GM23338 (cell line): ENCODE data around the gene NLRC5. TPM values are rescaled to one million over a fixed set of nuclear protein-coding genes. Genes with fewer than 3 reads are reported as not detected.

Experiments used
- ATAC-seq: fragments of 200-7000 bp; cut with Tn5 transposase; 3 replicates; pipeline ENCODE4 v1.9.1; 2020
- DNase-seq: peaks from one replicate; pipeline ENCODE4 v3.0.0-alpha.2; 2015; ENCODE audit warnings: low spot score
- H2AFZ ChIP-seq: fragments of 200-600 bp; sonication (generic); 2 replicates; pipeline ENCODE4 v1.8.0; 2016; ENCODE audit warnings: antibody characterized with exemption, mild to moderate bottlenecking, moderate library complexity
- H3F3A ChIP-seq: fragments of 200-600 bp; sonication (generic); replicated peaks from 2 replicates; pipeline ENCODE4 v1.8.0; 2017; ENCODE audit warnings: antibody characterized with exemption, mixed run types, low read depth
- H3K27ac ChIP-seq: fragments of 200-600 bp; sonication (generic); 2 replicates; pipeline ENCODE4 v1.6.1; 2016; ENCODE audit warnings: low read depth
- H3K27me3 ChIP-seq: fragments of 200-600 bp; sonication (generic); 2 replicates; pipeline ENCODE4 v1.8.0; 2016; ENCODE audit warnings: mild to moderate bottlenecking, mixed run types, moderate library complexity; ENCODE audit not compliant: insufficient read depth
- H3K36me3 ChIP-seq: fragments of 200-600 bp; sonication (generic); 2 replicates; pipeline ENCODE4 v1.8.0; 2016; ENCODE audit warnings: mild to moderate bottlenecking; ENCODE audit not compliant: insufficient read depth
- H3K4me1 ChIP-seq: fragments of 200-600 bp; sonication (generic); 2 replicates; pipeline ENCODE4 v1.8.0; 2016; ENCODE audit warnings: mild to moderate bottlenecking, moderate library complexity; ENCODE audit not compliant: insufficient read depth
- H3K4me2 ChIP-seq: fragments of 200-600 bp; sonication (generic); 2 replicates; pipeline ENCODE4 v1.7.1; 2017; ENCODE audit warnings: mixed run types
- H3K4me3 ChIP-seq: fragments of 200-600 bp; sonication (generic); 2 replicates; pipeline ENCODE4 v1.6.1; 2016; ENCODE audit warnings: mixed run types
- H3K79me2 ChIP-seq: fragments of 200-600 bp; sonication (generic); replicated peaks from 2 replicates; pipeline ENCODE4 v1.8.0; 2017; ENCODE audit warnings: mild to moderate bottlenecking; ENCODE audit not compliant: insufficient read depth
- H3K9me2 ChIP-seq: fragments of 200-600 bp; sonication (generic); 2 replicates; pipeline ENCODE4 v1.8.0; 2017; ENCODE audit not compliant: insufficient read depth
- H4K20me1 ChIP-seq: fragments of 200-600 bp; sonication (generic); replicated peaks from 2 replicates; pipeline ENCODE4 v1.8.0; 2017; ENCODE audit warnings: mild to moderate bottlenecking; ENCODE audit not compliant: insufficient read depth
- H3K27ac Mint-ChIP-seq: 2 replicates; pipeline ENCODE4 v1.8.0; 2020; ENCODE audit warnings: inconsistent platforms, mild to moderate bottlenecking, moderate library complexity, mixed read lengths
- H3K27me3 Mint-ChIP-seq: 3 replicates; pipeline ENCODE4 v1.8.0; 2022; ENCODE audit warnings: low read depth, mild to moderate bottlenecking, moderate library complexity, mixed read lengths, inconsistent platforms; ENCODE audit not compliant: insufficient read depth, poor library complexity
- H3K36me3 Mint-ChIP-seq: 3 replicates; pipeline ENCODE4 v1.8.0; 2021; ENCODE audit warnings: low read depth, mild to moderate bottlenecking, inconsistent platforms, moderate library complexity, mixed read lengths
- H3K4me1 Mint-ChIP-seq: 3 replicates; pipeline ENCODE4 v1.8.0; 2020; ENCODE audit warnings: mild to moderate bottlenecking, inconsistent platforms, mixed read lengths
- H3K4me3 Mint-ChIP-seq: 3 replicates; pipeline ENCODE4 v1.8.0; 2021; ENCODE audit warnings: moderate library complexity, mild to moderate bottlenecking, inconsistent platforms, mixed read lengths
- H3K9me3 Mint-ChIP-seq: 3 replicates; pipeline ENCODE4 v1.8.0; 2020; ENCODE audit warnings: moderate library complexity, mild to moderate bottlenecking, inconsistent platforms, mixed read lengths
- CREB1 ChIP-seq: fragments of 250-450 bp; sonication (Bioruptor Pico); IDR thresholded peaks from 2 replicates; pipeline ENCODE4 v1.5.0; 2020; ENCODE audit warnings: low read depth, mild to moderate bottlenecking, moderate library complexity
- EZH2 ChIP-seq: fragments of 200-600 bp; sonication (generic); IDR thresholded peaks from one replicate; pipeline ENCODE4 v1.8.0; 2017; ENCODE audit warnings: antibody characterized with exemption, mild to moderate bottlenecking, low read depth; ENCODE audit not compliant: unreplicated experiment
- EZH2phosphoT487 ChIP-seq: fragments of 200-600 bp; sonication (generic); IDR thresholded peaks from one replicate; pipeline ENCODE4 v1.8.1; 2018; ENCODE audit warnings: antibody characterized with exemption; ENCODE audit not compliant: unreplicated experiment
- JUNB ChIP-seq: IDR thresholded peaks from one replicate; pipeline ENCODE4 v1.6.1; 2016; ENCODE audit warnings: antibody characterized with exemption; ENCODE audit not compliant: unreplicated experiment
- NANOG ChIP-seq: IDR thresholded peaks from 2 replicates; pipeline ENCODE4 v1.6.1; 2016; ENCODE audit warnings: antibody characterized with exemption, borderline replicate concordance
- POLR2AphosphoS5 ChIP-seq: IDR thresholded peaks from 2 replicates; pipeline ENCODE4 v1.6.1; 2016; ENCODE audit warnings: antibody characterized with exemption, low read depth
- ZNF114 ChIP-seq: fragments of 250-450 bp; sonication (Bioruptor Pico); IDR thresholded peaks from 2 replicates; pipeline ENCODE4 v1.5.0; 2020; ENCODE audit warnings: mild to moderate bottlenecking, moderate library complexity
- ZNF331 ChIP-seq: fragments of 250-450 bp; sonication (Bioruptor Pico); IDR thresholded peaks from 2 replicates; pipeline ENCODE4 v1.5.0; 2020; ENCODE audit warnings: low read depth, mild to moderate bottlenecking, moderate library complexity
- polyA plus RNA-seq: library from polyadenylated mRNA; unstranded; fragments of >200 nt; fragmentation: Nextera tagmentation; extraction: Ambion mirVana; gene quantifications from 2 replicates; pipeline ENCODE4 v1.2.1, GENCODE V29; 2016
- total RNA-seq: library from RNA; depleted of rRNA; stranded (reverse); fragments of >200 nt; shearing (Covaris generic); gene quantifications from 2 replicates; pipeline ENCODE4 v1.2.3, GENCODE V29; 2014
- TF ChIP-seq, protein P1 (sequence below): IDR thresholded peaks from 2 replicates; pipeline ENCODE4 v1.6.1; 2016; ENCODE audit warnings: antibody characterized with exemption

Gene NLRC5
- total and polyA plus RNA-seq, 2 experiments from 2014 or later: 2.3 to 3.9 TPM

DNA sequence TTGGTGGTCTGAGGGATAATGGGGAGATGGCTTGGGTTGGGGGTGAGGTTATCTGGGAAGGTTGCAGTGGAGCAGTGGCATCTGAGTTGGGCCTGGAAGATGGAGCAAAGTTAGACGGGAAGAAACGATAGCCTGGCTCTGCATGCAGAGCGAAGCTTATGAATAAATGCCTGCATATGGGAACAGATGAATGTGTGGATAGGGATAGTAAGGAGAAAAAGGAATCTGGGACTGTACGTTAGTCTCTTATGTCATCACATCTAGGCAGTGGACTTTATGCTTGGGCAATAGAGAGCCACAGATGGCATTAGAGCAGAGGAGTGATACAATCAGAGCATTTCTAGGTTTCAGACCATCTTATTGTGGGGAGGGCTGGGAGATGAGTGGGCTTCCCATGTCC, 136.0 kb downstream of the NLRC5 start:
- Mint-ChIP-seq H3K4me3 (no peak overlapping the region), H3K4me1 (no peaks in the 10 kb centered on the region; the same call in 2 of the 3 replicates), H3K27me3 (peaks cover 12% of the 10 kb centered on the region), H3K9me3 (no peaks in the 10 kb centered on the region), H3K36me3 (no peaks in the 10 kb centered on the region; the same call in 2 of the 3 replicates), H3K27ac (no peak overlapping the region)
- Histone ChIP-seq H3F3A (no peaks in the 10 kb centered on the region), H3K4me1 (no peaks in the 10 kb centered on the region), H3K36me3 (no peaks in the 10 kb centered on the region), H3K79me2 (no peaks in the 10 kb centered on the region), H3K27ac (no peak overlapping the region), H2AFZ (no peak overlapping the region), H4K20me1 (no peaks in the 10 kb centered on the region), H3K27me3 (no peaks in the 10 kb centered on the region), H3K4me2 (no peak overlapping the region), H3K9me2 (no peaks in the 10 kb centered on the region), H3K4me3 (no peak overlapping the region)
- TF ChIP-seq, protein P1, sequence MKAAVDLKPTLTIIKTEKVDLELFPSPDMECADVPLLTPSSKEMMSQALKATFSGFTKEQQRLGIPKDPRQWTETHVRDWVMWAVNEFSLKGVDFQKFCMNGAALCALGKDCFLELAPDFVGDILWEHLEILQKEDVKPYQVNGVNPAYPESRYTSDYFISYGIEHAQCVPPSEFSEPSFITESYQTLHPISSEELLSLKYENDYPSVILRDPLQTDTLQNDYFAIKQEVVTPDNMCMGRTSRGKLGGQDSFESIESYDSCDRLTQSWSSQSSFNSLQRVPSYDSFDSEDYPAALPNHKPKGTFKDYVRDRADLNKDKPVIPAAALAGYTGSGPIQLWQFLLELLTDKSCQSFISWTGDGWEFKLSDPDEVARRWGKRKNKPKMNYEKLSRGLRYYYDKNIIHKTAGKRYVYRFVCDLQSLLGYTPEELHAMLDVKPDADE: no peak
- no peak for TF ChIP-seq ZNF331 (CRISPR knock-in tag)
- TF ChIP-seq EZH2: no peak
- no peak for TF ChIP-seq POLR2AphosphoS5
- DNase-seq (no peak), ATAC-seq (no peak)

DNA sequence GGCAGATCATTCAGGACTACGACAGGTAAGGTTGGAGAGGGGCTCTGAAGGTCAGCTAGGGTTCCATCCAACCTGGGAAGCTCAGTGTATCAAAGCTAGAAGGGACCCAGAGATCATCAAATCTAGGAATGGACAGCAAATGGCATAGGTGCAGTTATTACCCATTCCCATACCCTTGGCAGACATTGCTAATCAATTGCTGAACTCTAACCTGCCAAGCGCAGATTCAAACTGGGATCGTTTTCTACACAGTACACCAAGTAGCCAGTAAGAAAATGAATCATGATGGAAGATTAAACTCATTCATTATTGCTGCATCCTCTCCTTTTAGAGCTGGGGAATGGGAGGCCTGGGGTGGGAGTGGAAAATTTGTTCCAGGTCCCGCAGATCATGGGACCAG, 136.6 kb downstream of the NLRC5 start:
- no peak overlapping the region for H3K27ac Mint-ChIP-seq
- peaks cover 17% of the 10 kb centered on the region for H3K27me3 Mint-ChIP-seq
- Histone ChIP-seq H3K79me2 (no peaks in the 10 kb centered on the region), H3K4me1 (no peaks in the 10 kb centered on the region), H3K4me2 (no peak overlapping the region), H3K9me2 (no peaks in the 10 kb centered on the region), H3F3A (no peaks in the 10 kb centered on the region), H3K27ac (no peak overlapping the region), H3K4me3 (no peak overlapping the region), H2AFZ (no peak overlapping the region), H3K27me3 (no peaks in the 10 kb centered on the region), H4K20me1 (no peaks in the 10 kb centered on the region), H3K36me3 (no peaks in the 10 kb centered on the region)
- DNase-seq (no peak), ATAC-seq (no peak)
- no peak overlapping the region for H3K4me3 Mint-ChIP-seq
- no peaks in the 10 kb centered on the region for H3K9me3 Mint-ChIP-seq
- no peaks in the 10 kb centered on the region; the same call in 2 of the 3 replicates for H3K4me1 Mint-ChIP-seq
- H3K36me3 Mint-ChIP-seq: no peaks in the 10 kb centered on the region; the same call in 2 of the 3 replicates
- TF ChIP-seq, protein P1: no peak
- TF ChIP-seq CREB1 (CRISPR knock-in tag): no peak
- TF ChIP-seq ZNF114 (CRISPR knock-in tag): no peak

DNA sequence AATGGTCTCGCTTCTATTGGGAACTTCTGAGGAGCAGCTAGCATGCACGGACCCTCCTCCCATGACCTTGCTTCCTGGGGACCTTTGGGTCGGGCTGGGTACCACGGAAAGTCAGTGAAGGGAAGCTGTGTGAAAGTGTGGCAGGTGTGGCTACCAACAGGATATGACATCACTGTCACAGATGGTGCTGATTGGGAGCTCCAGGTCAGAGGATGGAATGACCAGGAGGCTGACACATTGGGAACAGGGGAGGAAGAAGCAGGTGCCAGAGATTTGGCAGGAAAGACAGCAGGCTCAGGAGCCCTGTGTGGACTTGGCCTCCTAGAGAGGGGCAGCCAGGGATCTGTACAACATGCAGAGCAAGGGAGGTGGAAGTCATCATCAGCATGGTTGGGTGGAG, 137.1 kb downstream of the NLRC5 start:
- no peak overlapping the region for H3K4me2 ChIP-seq
- no peaks in the 10 kb centered on the region for H4K20me1 ChIP-seq
- no peaks in the 10 kb centered on the region; the same call in 2 of the 3 replicates for H3K36me3 Mint-ChIP-seq
- no peaks in the 10 kb centered on the region for H3F3A ChIP-seq
- H3K9me3 Mint-ChIP-seq: no peaks in the 10 kb centered on the region
- peaks cover 15% of the 10 kb centered on the region for H3K27me3 Mint-ChIP-seq
- no peak overlapping the region for H3K27ac Mint-ChIP-seq
- H3K4me1 ChIP-seq: no peaks in the 10 kb centered on the region
- no peaks in the 10 kb centered on the region for H3K27me3 ChIP-seq
- H3K36me3 ChIP-seq: no peaks in the 10 kb centered on the region
- H3K9me2 ChIP-seq: no peaks in the 10 kb centered on the region
- H3K79me2 ChIP-seq: no peaks in the 10 kb centered on the region
- no peak overlapping the region for H3K4me3 Mint-ChIP-seq
- DNase-seq (no peak), ATAC-seq (no peak)
- no peak overlapping the region for H3K27ac ChIP-seq
- H3K4me1 Mint-ChIP-seq: no peaks in the 10 kb centered on the region; the same call in 2 of the 3 replicates
- H2AFZ ChIP-seq: no peak overlapping the region
- no peak overlapping the region for H3K4me3 ChIP-seq
- no peak for TF ChIP-seq POLR2AphosphoS5
- no peak for TF ChIP-seq NANOG
- TF ChIP-seq, protein P1: no peak
- TF ChIP-seq EZH2phosphoT487: no peak
- no peak for TF ChIP-seq CREB1 (CRISPR knock-in tag)
- TF ChIP-seq EZH2: no peak
- TF ChIP-seq JUNB: no peak
